GM20431 (cell line): ENCODE results near the gene ZBTB43.
"Not testable (repeated sequence)": the region's sequence is repeated elsewhere in the genome, so short reads cannot be mapped to it uniquely, and the experiment has no call there.

ENCODE experiments used
- in situ Hi-C: fragments of 300-500 bp; cut with MseI, MboI; formaldehyde crosslinking; loops from one replicate; pipeline ENCODE4 v1.15.0; 2020; ENCODE audit warnings: low sequenced_read_pairs; ENCODE audit not compliant: unreplicated experiment

Gene ZBTB43, protein sequence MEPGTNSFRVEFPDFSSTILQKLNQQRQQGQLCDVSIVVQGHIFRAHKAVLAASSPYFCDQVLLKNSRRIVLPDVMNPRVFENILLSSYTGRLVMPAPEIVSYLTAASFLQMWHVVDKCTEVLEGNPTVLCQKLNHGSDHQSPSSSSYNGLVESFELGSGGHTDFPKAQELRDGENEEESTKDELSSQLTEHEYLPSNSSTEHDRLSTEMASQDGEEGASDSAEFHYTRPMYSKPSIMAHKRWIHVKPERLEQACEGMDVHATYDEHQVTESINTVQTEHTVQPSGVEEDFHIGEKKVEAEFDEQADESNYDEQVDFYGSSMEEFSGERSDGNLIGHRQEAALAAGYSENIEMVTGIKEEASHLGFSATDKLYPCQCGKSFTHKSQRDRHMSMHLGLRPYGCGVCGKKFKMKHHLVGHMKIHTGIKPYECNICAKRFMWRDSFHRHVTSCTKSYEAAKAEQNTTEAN

DNA sequence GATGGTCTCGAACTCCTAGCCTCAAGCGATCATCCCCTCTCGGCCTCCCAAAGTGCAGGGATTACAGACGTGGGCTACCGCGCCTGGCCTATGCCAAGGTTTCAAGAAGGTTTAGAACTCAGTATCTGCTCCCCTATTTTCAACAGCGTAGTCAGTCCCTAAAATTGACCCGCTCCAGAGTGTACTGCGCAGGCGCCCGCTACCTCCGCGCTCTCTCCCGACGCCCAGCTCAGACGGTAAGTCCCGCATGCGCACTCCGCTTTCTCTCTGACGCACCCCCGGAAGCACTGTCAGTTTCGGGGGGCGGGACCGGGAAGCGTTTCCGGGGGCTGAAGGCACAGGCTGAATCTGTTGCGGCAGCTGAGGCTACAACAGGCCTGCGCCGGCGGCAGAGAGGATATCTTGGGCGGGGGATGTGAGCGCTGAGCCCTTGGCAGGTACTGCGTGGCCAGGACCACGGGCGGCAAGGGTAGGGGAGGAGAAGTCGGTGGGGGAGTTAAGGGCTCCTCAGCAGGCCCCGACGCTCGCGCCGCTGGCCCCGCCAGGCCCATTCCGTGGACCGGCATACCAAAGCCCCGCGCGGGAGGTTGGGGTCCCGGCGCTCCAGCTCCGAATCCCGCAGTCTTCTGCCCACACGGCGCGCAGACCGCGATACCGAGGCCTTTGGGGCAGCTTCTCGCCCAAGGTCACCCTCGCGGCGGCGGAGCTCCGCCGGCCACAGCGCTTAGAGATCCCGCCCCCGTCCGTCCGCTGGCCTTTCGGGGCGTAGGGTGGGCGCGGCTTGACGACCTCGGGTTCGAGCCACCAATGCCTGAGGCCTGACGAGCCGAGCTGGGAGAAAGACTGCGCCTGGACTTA lies at the start of gene ZBTB43:
TSS of gene ZBTB43 (plus strand) at position 345 of the 858 bp plus-strand sequence. CDS start 27,470 bp downstream, outside the sequence.
- in situ Hi-C loops, result no loop called here

DNA sequence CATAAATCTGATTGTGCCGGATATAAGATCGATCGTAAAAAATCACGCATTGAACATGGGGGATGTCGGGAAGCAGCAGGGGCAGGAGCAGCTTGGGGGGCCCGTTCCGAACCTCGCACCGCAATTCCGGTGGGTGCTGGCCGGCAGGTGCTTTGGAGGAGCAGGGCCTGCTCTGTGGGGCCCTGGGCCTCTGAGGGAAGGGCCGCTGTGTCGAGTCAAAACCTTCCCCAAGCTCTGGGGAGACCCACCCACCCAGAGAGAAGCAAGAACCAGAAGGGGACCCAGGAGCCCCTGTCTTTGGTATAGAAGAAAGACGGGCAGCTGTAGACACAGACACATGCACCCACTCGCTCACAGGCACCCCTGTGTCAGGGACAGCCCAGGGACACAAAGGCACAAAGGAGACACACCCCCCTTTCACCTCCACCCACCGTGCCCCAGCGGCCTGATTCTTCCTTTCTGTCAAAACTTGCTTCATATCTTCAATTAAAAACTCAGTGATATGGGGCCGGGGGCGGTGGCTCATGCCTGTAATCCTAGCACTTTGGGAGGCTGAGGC lies 49.4 kb upstream of the ZBTB43 start:
- in situ Hi-C loops, result no loop called here

DNA sequence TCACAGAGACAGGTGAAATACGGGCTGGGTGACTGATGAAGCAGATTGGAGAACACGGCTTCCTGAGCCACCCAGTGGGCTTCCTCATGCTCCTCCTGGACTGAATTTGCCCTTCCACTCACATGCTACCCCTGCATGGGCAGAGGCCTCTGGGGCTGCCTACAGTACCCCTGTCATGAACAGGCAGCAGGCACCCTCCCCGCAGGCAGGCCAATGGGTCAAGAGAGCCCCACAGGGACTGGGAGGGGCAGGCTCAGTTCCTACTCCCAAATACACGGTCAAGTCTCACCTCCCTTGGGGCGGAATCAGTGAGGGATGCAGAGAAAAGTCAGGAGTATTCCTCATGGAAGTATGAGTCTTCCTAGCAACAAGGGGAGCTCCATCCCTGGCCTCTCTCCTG lies 48.6 kb upstream of the ZBTB43 start:
- in situ Hi-C loops, result no loop called here

DNA sequence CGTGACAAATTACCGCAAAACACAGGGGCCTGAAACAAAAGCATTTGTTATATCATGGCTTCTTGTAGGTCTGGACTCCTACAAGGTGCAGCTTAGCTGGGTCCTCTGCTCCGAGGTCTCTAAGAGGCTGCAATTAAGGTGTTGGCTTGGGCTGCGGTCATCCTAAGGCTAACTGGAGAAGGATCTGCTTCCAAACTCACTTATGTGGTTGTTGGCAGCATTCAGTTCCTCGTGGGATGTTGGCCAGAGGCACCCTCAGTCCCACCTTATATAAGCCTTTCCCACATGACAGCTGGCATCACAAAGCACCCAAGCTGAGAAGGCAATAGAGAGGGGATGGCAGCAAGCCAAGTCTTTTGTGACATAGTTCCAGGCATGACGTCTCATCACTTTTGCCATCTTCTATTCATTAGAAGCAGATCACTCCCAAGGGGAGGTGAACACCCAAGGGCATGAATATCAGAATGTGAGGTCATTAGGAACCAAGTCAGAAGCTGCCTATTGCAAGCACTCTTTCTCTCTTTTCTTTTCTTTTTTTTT lies 47.9 kb upstream of the ZBTB43 start:
- in situ Hi-C loops, result no loop called here

DNA sequence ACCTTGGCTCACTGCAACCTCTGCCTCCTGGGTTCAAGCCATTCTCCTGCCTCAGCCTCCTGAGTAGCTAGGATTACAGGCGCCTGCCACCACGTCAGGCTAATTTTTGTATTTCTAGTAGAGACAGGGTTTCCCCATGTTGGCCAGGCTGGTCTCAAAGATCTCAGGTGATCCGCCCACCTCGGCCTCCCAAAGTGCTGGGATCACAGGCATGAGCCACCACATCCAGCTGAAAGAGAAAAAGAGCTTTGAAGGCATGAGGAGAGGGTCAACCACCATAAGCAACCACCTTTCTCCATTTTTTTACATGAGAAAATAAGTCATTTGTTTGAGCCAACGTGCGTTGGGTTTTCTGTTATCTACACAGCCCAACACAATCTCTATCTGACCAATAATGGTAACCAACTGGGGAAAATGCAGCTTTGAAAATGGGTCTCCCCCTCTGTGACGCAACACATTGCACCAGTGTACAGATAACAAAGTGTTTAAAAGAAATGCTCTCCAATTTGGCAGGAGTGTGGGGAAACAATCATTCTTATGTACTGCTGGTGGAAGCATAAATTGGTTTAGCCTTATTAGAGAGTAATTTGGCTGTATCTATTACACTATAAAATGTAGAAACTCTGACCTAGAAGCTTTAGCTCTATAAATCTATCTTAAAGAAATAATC lies 45.8 kb upstream of the ZBTB43 start:
- in situ Hi-C loops, result no loop called here

DNA sequence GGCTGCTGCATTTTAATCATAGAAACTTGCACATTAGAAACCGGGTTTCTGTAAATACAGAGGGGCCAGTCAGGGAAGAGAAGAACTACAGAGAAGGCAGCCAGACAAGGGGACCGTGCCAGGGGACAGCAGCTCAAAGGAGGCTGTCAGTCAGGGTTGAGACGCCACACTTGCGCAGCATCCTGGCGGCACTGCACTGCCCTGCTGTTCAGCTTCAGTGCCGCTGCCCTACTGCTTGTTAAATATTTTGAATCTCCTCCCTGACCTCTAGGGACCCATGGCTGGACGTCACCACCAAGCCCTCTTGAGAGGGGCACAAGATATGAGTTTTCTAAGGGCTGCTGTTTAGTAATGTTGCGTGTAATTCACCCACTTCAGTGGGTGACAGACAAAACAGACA lies 43.6 kb upstream of the ZBTB43 start:
- in situ Hi-C loops, result no loop called here

DNA sequence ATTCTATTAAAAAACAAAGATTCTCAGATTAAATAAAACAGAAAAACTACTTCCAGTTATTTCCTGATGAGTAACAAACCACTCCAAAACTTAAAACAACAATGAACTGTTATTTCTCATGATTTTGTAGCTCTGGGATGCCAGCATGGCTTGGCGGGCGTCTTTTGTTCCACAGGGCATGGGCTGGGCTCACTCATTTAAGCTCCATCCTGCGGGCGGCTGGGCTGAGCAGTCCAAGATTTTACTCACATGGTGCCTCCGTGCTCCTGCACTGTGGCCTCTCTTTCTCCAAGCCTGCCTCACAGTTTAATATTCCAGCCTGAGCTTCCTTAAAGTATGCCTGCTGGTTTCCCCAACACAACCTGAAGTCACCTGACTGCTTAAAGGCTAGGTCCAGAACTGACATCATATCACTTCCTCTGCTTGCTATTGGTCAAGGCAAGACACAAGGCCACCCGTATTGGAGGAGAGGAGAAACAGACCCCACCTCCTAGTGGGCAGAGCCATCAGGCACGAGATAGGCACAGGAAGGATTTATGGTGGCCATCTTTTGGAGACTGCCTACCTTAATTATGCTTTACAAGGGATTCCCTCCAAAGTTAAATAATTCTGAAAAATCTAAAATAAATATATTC lies 41.6 kb upstream of the ZBTB43 start:
- in situ Hi-C loops, result no loop called here

DNA sequence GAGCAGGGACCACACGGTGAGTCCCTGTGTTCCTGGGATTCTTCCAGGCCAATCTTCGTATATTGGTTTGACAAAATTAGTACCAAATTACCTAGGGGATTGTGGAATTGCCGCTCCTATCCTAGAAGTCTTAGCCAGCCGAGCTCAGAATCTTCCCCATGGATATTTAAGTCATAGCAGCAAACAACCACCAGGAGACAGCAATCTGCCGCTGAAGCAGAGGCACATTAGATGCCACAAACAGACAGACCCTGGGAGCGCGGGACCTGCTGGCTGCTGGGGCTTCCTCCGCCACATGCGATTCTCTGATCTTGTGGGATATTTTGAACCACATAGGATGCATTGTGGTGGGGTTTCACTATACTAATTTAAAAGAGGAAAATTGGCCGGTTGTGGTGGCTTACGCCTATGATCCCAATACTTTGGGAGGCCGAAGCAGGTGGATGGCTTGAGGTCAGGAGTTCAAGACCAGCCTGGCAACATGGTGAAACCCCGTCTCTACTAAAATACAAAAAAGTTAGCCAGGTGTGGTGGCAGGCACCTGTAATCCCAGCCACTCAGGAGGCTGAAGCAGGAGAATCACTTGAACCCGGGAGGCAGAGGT lies 31.7 kb upstream of the ZBTB43 start:
- in situ Hi-C loops, result no loop called here

DNA sequence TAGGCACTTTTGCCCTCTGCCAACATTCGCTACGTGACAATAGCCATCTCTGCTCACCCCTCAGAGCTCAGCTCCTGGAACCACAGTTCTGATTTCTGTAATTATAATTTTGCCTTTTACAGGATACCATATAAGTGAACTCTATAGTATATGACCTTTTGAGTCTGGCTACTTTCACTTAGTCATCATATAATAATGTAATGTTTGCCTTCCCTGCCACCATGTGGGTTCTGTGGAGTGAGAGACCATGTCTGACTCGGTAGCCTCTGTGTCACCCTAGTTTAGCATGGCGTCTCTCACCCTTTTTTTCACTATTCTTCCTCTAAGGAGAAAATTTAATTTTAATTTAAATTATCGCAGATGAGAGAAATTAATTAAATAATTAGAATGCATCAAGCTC lies 28.9 kb upstream of the ZBTB43 start:
- in situ Hi-C loops, result loop anchor here (5.0 kb wide), 1 partner anchor 69 kb away; no protein-coding TSS in a partner anchor

DNA sequence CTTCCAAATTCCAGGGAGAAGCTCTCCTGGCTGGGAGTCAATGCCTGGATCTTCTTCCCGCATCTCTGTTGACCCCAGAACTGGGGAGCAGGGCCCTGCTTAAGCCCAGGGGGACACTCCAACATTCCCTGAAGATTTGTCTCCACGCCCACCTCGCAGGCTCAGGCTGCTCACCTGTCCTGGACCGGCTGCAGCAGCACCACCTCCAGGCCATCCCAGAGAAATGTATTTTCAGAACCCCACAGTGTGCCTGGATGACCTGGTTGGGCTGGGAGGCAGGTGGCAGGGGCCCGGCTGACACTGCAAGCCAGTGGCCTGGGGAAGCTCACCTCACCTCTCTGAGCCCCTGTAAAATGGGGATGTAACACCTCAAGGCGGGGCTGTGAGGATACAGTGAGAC lies 27.1 kb upstream of the ZBTB43 start:
- in situ Hi-C loops, result loop anchor here (5.0 kb wide), 1 partner anchor 70 kb away; no protein-coding TSS in a partner anchor

DNA sequence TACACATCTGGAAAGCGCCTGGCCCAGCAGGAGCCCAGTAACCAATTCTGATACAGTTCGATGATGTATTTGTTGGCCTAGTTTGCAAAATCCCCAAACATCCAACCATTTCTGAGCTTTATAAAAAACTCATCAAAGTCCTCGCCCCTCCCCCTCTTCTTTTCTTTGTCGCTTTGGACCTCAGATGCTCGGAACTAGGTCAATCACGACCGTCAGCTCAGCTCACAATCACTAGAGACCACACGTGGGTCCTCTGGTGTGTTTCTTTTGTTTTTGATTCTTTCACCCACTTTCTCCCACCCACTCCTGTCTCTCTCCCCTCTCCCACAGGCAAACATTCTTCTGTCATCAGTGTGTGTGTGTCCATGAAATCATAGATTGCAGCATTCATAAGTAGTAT lies 26.7 kb upstream of the ZBTB43 start:
- in situ Hi-C loops, result loop anchor here (5.0 kb wide), 1 partner anchor 71 kb away; no protein-coding TSS in a partner anchor

DNA sequence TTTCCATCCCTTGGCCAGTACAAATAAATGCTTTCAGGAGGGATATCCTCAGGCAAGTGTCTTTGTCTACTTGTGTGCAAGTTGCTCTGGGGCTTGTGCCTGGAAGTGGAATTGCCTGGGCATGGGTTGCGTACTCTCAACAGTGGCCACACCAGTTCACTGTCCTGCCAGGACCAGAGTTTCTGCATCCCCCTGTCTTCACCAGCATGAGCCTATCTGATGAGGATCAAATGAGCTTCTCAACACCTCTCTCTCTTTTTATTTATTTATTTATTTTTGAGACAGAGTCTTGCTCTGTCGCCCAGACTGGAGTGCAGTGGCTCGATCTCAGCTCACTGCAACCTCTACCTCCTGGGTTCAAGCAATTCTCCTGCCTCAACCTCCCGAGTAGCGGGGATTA lies 26.1 kb upstream of the ZBTB43 start:
- in situ Hi-C loops, result loop anchor here (5.0 kb wide), 1 partner anchor 71 kb away; no protein-coding TSS in a partner anchor

DNA sequence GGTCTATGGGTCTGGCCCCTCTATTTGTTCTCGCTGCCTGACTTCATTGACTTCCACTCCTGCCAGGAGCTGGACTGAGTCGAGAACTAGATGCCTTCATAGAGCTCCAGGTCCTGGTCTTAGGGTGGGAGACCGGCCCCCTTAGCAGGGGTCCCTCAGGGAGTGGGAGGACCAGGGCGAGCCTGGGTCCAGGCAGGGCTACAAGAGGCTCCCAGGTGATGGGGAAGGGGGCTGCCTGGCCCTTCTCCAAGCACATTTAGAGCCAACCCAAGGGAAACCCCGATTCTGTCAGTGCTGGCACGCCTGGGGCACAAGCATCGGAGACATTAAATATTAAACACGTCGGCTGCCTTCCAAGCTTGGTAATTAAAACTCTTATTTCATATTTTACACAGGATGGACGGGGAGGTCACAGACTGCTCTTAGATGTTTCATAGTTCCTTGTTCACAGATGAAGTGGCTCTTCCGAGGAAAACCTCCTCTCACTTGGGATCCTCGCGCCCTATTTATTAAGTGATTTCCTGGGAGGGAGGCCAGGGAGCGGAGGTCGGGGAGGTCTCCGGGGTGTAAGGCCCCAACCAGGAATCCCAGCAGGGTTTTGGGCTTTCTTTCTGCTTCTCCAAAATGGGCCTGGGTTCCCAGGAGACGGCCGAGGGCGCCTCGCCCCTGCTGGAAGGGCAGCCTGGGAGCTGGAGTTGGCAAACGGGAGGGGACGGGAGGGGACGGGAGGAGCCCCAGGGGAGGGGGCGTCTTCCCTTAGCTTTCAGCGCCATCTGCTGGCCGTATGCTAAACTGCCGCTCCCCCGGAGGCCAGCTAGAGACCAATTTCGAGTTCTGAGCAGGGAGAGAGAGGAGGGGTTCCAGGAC lies 23.4 kb upstream of the ZBTB43 start:
- in situ Hi-C loops, result no loop called here

DNA sequence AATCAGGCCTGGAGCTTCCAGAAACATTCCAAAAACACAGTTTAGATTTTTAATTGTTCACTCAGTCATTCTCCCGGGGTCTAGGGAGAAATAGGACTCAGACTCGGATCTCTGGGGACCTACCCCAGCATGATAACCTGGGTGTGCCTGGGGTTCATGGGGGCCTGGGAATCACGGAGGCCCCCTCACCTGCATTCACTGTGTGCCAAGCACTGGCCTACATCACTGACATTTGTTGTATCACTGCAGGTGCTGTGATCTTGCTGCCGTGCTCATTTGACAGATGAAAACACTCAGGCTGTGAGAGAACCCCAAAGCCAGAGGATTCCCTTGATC lies 22.8 kb upstream of the ZBTB43 start:
- in situ Hi-C loops, result no loop called here

DNA sequence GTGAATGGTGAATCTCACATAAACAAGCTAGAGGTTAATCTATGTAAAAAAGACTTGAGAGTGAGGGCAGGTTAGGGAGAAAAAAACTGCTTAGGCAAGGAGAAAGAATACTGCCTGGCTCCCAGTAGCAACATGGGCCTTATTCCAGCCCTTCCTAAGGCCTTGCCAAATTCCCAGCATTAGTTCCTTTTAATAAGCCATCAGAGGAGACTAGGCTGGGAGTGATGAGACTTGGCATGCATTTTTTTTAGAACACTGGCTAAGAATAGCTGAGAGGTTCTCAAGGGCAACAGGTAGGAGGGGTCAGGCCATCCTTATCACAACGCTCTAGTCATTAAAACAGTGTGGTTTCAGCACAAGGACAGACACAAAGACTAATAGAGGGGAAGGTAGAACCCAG lies 20.9 kb upstream of the ZBTB43 start:
- in situ Hi-C loops, result no loop called here

DNA sequence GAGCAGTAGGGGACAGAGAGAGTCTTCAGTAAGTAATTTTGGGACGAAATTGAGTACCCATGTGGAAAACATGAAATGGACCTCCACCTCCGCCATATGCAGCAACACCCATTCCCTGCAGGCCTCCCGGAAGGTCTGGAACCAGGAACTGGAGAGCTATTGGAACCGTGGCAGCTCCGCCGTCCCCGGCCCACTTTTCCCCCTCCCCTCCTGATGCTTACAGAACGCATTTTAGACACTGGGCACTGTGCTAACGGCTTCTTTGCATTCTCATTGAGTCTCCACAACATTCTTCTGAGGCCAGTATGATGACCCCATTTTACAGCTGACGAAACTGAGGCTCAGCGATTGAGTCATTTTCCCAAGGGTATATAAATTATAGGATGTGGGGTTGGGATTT lies 20.4 kb upstream of the ZBTB43 start:
- in situ Hi-C loops, result no loop called here

DNA sequence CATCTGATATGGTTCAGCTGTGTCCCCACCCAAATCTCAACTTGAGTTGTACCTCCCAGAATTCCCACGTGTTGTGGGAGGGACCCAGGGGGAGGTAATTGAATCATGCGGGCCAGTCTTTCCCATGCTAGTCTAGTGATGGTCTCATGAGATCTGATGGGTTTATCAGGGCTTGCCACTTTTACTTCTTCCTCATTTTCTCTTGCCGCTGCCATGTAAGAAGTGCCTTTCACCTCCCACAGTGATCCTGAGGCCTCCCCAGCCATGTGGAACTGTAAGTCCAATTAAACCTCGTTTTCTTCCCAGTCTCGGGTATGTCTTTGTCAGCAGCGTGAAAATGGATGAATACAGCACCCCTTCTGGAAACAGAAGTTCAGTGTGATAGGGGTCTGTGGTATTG lies 20.0 kb upstream of the ZBTB43 start:
- in situ Hi-C loops, result not testable (repeated sequence)

DNA sequence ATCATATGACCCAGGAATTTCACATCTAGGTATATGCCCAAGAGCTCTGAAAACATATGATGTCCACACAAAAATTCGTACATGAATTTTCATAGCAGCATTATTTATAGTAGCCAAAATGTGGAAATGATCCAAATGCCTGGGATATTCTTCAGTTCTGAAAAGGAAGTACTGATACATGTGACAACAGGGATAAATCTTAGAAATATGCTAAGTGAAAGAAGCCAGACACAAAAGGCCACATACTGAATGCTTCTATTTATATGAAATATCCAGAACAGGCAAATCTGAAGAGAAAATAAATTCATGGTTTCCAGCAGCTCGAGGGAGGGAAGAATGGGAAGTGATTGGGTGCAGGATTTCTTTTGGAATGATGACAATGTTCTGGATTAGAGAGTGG lies 16.8 kb upstream of the ZBTB43 start:
- in situ Hi-C loops, result no loop called here
